CMK (cell line): ENCODE results near the gene SND1.
"Not testable (repeated sequence)": the region's sequence is repeated elsewhere in the genome, so short reads cannot be mapped to it uniquely, and the experiment has no call there.

Experiments
- DNase-seq: peaks from one replicate; pipeline ENCODE4 v3.0.0-alpha.2; 2010; ENCODE audit warnings: low read depth

SND1 gene

DNA sequence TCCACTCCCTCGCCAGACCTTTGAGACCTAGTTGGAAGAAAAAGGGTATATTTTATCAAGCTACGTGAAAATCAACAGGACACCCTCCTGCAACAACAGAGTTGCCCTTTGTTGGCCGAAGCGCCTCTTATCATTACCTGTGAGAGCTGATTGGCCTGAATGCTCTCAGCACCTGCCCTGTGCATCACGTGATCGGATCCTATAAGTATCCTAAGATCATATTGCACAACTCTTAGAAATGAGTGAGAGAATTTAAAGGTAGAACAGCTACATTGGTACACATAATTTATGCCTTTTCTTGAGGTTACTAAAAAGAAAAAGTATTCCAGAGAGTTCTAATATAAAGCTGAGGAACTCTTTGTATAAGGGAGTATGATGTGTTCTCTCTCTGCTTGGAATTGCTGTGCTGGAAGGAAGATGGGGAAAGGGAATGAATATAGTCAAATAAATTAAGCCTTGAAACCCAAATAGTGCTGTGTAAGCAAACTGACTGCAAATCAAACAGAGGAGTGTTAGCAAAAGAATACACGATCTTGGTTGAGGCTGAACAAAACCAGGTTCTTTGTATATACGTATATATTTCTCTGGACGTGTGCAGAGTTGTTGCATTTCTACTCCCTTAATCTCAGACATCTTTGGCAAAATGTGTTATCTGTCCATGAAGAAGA is 309.9 kb downstream of the SND1 start:
- no peak for DNase-seq

DNA sequence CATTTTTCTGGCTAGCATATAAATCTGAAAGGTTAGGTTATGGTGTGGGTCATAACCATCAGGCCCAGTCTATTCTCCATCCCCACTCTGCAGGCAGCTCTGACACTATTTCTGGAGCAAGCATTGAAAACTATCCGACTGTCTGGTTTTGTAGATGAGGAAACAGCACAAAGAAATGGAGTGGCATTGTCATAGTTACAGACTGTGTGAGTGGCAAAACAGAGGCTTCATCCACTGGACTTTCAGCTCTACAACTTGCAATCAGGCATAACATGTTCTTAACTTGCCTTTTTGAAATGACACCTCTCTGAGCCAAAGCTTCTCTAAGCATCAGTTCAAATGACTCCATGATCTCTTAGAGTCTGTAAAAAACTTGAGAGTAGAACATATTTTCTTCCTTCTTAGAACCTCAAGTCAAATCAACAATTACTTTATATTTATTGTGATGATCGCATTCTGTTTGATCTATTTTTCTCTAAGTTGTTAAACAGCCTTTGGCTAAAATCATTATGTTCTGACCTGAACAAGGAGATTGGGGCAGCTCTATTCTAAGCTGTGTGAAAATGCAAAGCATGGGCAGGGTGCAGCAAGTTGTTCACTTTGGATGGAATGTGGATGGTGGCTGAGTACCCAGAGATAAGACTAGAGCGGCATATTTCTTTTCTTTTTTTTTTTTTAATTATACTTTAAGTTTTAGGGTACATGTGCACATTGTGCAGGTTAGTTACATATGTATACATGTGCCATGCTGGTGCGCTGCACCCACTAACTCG is 310.8 kb downstream of the SND1 start:
- no peak for DNase-seq

DNA sequence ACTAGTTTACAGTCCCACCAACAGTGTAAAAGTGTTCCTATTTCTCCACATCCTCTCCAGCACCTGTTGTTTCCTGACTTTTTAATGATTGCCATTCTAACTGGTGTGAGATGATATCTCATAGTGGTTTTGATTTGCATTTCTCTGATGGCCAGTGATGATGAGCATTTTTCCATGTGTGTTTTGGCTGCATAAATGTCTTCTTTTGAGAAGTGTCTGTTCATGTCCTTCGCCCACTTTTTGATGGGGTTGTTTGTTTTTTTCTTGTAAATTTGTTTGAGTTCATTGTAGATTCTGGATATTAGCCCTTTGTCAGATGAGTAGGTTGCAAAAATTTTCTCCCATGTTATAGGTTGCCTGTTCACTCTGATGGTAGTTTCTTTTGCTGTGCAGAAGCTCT is 311.9 kb downstream of the SND1 start:
- not testable (repeated sequence) for DNase-seq

DNA sequence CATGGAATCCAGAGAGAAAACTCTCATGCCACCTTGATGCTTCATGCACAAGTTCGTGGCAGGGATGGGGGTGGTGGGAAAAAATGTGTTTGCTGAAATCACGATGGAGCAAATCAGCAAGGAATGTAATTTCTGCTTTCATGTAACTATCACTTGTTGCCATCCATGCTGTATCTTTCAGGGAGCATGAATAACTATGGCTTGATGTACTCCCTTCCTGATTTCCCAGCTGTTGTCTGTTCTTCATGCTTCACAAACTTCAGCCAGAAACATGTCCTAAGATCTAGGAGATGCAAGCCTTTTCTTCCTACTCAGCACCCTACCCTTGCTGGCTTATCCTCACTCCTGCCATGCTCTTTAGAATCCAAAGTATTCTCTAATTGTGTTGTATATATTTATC is 315.3 kb downstream of the SND1 start:
- no peak for DNase-seq

DNA sequence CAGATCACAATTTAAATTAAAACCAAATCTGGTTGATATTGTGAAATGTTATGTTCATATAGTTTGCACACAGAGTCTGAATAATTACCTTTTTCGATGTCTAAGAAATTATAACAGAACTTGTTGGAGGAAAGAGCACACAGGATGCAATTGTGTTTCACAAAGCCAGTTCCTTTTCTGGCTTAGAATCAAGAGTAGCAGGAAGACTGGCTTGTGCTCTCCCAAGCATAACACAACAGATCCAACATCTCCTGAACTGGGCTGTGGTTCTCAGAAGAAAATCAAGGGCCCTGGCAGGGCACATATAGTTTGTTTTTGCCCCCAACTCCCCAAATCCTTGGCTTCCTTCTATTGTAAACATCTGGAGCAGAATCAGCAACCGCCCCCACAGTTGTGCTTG is 316.6 kb downstream of the SND1 start:
- DNase-seq, result no peak

DNA sequence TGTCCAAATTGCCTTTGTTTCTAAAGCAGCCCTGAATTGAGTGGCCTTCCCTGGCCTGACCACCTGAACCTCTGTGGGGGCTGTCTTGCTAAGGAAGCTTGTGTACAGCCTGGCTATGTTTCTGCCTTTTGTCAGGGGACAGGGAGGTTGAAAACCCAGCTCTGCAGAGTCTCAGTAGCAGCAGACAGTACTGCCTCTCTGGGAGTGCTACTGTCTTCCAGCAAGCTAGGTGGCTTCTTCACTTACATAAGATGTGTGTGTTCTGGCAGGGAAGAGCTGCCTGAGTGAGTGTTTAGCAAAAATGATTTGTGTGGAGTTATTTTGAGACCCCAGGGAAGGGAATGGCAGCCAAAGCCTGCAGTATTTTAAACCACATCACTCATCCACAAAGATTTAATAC is 321.8 kb downstream of the SND1 start:
- DNase-seq, result no peak

DNA sequence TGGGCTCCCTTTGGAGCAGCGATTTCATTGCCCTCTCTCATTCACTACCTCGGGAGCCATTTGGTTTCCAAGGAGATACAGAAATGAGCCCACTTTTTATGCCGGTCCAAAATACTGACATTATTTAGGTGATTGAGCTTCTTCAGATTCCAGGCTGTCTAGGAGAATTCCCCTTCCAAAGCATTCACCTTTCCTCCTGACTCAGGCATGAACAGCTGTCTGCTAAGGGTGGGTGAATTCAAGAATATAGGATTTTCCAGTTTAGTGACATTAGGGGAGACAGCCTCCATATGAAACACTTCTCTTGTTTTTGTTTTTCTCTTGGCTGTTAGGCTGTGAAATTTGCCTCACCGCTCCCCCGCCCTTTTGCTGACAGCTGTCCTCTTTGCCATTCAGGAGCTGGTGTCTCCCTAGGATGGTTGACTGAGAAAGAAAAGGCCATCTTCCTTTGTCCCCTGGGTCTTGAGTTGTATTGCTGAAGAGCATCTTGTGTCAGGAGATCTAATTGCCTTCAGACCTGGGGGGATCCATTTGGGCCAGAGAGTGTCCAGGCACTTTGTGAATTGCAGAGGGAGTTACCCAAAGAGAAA is 322.5 kb downstream of the SND1 start:
- DNase-seq, result no peak

DNA sequence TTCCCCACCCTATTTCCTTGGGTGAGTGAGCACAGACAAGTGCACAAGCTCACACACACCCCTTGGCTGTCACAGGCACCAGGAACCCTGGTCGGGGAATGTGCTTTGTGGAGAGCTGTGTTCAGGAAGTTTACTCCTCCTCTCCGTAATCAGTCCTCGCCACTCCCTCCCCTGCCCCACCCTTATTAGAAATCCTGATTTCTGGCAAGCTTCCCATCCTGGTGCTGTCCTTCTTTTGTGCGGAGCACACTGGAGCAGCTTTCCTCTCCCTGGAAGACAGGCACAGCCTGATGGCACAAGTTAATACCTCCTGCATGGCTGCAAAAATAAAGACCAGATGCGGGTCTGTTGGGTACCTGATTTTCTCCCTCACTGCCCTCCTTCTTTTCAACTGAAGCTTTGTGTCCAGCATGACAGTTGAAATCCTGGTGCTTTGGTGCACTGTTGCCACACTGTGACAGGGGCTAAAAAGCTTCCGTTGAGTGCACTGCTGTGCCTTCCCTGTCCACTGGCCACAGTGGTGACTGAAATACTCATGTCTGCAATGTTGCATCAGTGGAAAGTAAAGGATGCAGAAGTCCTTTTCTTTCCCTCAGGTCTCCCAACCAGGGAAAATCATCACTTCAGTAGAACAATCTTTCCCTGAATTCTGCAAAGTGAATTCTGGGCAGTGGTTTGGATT is 324.2 kb downstream of the SND1 start:
- no peak for DNase-seq

DNA sequence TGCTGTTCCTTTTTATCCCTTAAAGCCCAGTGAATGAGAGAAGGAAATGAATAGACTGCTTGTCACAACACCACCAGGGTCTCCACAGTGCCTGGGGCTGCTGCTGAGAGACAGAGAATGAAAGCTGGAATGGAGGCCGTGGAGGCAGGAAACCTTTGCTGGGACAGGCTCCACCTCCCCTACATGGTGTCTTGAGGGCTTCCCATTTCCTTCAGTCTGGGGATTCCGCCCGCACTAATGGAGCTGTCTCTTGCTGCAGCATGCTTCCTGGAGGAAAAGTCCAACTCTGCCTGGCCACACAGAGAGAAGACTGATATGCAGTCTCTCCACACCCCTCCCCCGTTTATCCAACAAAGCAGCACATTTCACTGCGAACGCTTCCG is 324.7 kb downstream of the SND1 start:
- no peak for DNase-seq

DNA sequence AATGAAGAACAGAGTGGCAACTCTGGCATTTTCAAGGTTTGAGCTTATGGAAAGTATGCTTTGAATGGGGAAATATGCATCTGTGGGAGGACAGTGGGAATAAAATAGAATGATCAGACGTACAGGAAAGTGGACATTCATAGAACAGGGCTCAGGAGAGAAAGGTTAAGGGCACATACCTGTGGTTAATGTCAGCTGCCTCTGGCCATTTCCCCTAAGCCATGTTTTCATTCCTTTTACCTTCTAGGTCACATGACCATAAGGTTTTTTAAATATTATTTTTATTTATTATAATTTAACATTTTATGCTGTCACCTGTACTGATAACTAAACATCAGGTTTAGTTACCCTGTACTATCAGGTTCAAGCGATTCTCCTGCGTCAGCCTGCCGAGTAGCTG is 326.4 kb downstream of the SND1 start:
- no peak for DNase-seq

DNA sequence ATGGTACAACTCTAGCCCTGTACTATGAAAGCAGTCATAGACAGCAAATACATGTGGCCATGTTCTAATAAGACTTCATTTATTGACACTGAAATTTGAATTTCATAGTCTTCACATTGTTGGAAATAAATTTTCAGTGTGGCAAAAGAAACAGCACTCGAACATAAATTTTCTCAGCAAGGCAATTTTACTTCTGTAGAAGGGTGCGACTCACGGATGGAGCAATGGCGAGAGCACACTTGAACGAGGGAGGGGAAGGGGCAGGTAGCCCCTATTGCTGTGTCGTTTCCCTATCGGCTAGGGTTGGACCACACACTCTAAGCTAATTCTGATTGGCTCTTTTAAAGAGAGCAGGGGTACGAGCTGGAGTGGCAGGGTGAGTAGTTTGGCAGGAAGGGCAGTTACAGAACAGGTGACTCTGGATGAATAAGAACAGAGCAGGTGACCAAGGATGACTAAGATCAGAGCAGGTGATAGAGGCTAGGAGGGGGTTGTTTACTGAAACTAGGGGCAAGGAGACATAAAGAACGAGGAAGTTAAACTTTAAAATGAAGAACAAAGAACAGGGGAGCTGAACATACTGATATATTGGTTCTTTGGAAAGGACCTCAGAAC is 327.2 kb downstream of the SND1 start:
- DNase-seq, result no peak

DNA sequence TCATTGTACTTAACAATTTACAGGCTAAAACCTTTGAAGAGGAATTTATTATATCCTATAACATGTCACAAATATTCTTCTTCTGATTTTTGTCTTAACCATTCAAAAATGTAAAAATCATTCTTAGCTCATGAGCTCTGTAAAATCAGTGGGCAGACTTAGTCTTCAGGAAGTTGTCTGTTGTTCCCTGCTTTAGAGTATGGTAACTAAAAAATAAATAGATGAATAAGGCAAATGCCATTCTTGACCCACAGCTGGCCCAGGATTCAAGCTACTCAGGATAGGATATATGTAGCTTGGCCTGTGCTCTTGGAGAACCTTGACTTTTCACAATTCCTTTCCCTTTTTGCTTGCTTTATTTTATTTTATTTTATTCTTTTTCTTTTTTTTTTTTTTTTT is 327.7 kb downstream of the SND1 start:
- DNase-seq, result no peak

DNA sequence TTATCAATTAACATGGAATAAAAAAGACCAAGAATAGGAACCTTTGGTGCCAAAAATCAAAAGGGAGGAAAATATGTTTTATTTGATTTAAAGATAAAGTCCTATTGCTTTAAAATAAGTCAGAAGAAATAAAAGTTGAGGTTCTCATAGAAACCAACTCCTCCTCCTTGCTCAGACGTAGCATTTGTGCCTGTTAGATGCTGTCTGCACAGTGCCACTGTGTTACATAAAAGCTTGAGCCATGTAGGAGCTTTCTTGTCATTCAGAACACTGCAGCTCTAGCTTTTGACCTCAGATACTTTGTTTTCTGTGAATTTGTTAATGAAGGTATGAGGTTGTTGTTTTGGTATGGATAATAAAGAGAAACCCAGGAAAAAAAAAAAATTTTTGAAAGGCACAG is 328.9 kb downstream of the SND1 start:
- DNase-seq, result no peak

DNA sequence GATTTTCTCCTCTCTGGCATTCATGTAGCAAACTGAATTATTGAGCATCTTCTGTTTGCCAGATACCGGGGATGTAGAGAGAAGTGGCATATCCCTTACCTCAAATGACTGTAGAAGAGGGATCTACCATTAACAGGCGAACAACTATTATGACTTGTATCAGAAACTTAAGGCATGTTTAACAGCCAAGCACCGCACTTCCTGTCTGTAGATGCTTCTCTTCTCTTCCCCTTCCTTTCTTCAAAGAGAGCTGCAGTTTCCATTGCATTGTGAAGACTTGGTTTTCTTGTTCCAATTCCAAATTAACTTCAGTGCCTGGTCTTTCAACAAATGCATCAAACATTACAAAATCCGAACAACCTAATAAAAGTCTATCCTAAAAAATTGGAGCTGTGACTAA is 330.0 kb downstream of the SND1 start:
- no peak for DNase-seq

DNA sequence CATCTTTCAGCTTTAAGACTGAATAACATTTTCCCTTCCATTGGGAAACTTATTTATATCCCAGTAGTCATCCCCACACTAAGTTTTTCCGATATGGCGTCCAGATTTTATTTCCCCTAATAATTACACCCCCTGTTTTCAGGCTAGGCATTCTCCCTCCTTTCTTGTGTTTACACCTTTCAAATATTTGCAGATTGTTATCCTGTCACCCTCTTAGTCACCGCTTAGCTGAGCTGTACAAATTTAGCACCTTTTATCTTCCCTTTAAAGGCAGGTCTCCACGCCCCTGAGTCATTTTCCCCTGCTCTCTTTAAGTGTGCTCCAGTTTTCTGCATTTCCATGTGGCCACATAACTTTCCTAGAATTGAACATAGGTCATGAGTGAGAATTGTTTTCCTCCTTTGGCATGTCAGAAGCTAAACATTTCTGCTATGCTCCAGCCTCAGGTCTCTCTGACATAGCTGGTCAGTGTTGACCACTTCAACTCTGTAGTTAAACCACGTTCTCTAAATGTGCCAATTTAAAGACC is 331.9 kb downstream of the SND1 start:
- no peak for DNase-seq

DNA sequence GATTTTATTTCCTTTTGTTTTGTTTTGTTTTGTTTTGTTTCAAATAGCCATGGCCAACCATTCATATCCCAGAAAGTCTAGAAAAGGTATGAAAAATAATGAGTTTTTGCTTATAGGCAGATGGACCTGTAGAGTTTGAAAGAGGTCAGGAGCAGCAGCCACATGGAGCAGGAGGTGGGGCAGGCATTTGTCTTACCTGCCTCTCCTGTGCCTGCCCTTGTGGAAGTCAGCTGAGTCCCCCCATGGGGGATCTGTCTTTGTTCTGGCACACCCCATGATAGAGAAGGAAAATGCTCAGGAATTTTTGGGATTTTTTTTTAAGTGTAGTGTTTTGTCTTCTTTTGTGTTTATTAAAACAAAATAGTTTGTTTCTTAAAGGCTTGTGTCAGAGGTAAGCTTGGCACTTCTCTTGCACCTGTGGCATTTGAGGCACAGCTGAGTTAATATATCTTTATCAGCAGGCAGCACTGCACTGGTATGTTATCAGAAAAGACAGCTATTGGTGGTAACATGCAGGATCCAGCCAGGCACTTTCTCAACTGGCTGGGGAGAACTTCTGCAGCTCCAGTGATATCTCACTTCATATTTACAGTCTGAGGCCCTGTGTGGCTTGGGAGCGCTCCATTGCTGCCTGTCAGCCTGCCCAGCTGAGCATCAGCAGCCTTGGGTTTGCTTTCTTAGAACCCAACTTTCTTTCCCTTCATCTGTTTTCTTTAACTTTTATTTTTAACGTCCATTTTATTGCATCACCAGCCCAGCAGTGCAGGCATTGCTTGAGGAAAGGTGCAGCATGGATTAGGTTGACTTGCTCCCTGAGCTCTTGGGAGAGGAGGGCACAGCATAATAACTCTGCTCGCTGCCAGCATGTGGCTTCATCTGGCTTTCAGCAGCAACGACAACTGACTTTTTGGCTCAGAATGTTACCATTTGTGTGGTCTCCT is 334.9 kb downstream of the SND1 start:
- DNase-seq, result no peak

DNA sequence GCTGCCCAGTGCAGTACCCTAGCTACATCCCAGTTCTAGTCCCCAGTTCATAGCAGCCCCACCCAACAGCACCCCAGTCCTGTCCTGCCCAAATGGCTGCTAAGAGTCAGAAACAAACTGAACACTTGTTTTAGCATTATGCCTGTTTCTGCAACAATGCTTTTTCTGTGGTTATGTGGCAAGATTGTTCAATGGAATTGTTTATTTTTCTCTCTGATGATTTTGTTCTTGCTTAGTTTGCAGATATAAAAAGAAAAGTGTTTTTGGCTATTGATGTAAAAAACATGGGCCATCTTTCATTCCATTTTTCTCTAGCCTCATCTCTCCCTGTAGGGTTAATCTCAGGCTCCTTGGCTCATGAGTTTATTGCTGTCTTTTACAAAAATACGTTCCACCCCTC is 336.8 kb downstream of the SND1 start:
- DNase-seq, result no peak

DNA sequence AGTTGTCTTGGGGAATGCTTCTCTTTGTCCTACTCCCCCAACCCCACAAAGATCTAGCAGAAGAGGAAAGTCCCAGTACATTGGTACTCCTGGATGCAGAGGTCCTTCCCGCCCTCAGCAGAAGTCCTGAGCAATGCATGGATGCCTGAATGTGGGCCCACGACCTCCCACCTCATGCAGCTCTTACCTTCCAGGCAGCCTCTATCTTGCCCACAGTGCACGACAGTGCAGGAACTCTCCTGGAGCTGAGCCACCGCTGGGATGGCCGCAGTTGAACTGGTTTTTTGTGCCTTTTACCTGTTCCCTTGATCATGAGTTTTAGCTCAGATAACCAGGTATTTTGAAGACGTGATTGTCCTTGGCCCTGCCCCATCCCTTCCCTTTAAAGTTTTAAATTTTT is 341.3 kb downstream of the SND1 start:
- DNase-seq, result no peak

DNA sequence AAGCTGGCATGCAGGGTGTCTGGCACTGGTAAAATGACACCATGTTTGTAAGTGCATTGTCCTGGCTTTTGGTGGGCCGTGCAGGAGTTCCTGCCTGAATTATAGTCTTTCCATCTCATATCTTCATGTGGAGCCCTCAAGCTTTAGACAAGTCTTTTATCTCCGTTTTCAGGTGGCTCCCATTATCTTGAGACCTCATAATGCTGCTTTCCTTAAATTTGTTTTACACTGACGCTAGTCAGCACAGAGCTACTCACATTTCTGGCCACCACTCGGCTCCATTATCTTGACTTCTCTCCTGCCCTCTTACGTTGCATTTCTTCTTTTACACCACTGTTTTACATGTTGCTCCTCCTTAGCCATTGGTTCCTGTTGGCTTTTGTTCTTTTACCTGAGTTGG is 342.0 kb downstream of the SND1 start:
- no peak for DNase-seq

DNA sequence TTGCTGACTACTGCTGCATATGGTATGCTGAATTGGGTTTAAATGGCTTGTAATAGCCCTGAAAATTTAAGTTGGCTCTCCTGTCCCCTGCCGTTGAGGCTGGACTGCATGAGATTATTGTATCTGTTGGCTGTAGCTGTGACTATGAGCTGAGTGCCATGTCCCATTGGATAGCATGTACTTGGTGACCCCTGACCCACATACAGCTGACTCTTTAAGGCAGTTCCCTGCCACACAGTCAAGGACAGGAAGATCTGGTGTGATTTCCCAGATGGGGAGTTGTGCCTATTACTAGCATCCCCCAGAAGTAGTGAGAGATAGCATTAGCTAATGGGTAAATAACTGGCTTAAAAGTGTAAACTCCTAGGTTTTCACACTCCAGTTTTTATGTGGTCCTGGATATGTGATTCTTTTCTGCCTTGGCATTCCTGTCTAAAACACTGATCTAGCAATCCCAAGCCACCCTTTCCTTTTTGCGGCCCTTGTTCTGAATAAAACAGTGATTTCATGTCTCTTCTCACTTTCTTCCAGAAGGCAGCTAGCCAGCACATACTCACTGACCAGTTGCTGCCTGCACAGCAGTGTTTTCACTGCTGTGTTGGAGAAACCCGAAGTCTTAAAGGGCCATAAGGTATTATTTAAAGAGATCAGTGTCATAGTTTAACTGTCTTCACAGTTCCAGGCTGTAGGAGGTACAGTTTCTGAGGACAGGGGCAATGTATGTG is 343.3 kb downstream of the SND1 start:
- DNase-seq, result no peak

DNA sequence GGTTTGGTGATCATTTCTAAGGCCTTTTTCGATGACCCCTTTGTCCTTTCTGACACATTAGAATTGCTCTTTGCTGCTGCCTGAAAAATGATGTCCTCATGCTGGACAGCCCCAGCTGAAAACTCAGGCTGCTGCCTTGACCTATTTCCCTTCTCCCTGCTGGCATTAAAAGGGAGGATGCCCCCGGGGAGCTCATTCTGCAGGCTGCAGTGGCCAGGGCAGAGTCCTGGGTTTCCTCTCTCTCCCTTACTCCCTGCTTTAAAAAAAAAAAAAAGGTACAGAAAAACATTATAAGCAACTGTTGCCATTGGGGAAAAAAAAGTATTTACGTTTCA is 343.9 kb downstream of the SND1 start:
- DNase-seq, result no peak
